Measurements from ENCODE around the gene RSBN1. TPM values are rescaled to one million over a fixed set of nuclear protein-coding genes. Genes with fewer than 3 reads are reported as not detected.
A peak's percentile ranks its signal among the peaks of the same experiment; 100 is the strongest.

The RSBN1 gene
- total and polyA plus RNA-seq, 11 donors = 2.5 to 17.8 (median 9.7) TPM

- ATAC-seq (peak in 1 of 4 donors; percentile 39), DNase-seq (no peak)
- WGBS, 4 donors = 55 to 64% (median 60%) methylated on average over 3 of the region's 3 CpGs
- peaks cover 0 to 49% (median 0%) of the 10 kb centered on the region in 12 donors for H3K4me1 ChIP-seq
- H3K9me3 ChIP-seq = no peaks in the 10 kb centered on the region
- TF ChIP-seq POLR2A (IDR thresholded peaks at IDR 0.05) (no peak), CTCF (IDR thresholded peaks at IDR 0.05) (no peak)
- intact Hi-C loops (cut with DNase I) = no loop called here
- H3K36me3 ChIP-seq = peaks cover 0 to 6% (median 0%) of the 10 kb centered on the region in 9 donors
- H3K27ac ChIP-seq = peak overlapping the region in 1 of 12 donors; percentile 43
- no peaks in the 10 kb centered on the region for H3K27me3 ChIP-seq
- peak overlapping the region in 2 of 12 donors; percentile 2 to 5 for H3K4me3 ChIP-seq
Measured at GRCh38 chr1:113859478-113860175, 47.4 kb upstream of the RSBN1 start.

GRCh38 chr1:113858982-113859381 is 46.7 kb upstream of the RSBN1 start:
- H3K4me1 ChIP-seq = peaks cover 0 to 49% (median 0%) of the 10 kb centered on the region in 12 donors
- H3K36me3 ChIP-seq = peaks cover 0 to 9% (median 0%) of the 10 kb centered on the region in 9 donors
- no peak for TF ChIP-seq POLR2A (IDR thresholded peaks at IDR 0.05)
- no peak for TF ChIP-seq CTCF (IDR thresholded peaks at IDR 0.05)
- ATAC-seq = no peak
- peak overlapping the region in 1 of 12 donors; percentile 43 for H3K27ac ChIP-seq
- no peaks in the 10 kb centered on the region for H3K9me3 ChIP-seq
- no peak for DNase-seq
- H3K4me3 ChIP-seq = no peak overlapping the region
- intact Hi-C loops (cut with DNase I) = no loop called here
- 85 to 93% (median 87%) methylated on average over 1 of the region's 1 CpG for WGBS, 4 donors
- H3K27me3 ChIP-seq = no peaks in the 10 kb centered on the region

DNA sequence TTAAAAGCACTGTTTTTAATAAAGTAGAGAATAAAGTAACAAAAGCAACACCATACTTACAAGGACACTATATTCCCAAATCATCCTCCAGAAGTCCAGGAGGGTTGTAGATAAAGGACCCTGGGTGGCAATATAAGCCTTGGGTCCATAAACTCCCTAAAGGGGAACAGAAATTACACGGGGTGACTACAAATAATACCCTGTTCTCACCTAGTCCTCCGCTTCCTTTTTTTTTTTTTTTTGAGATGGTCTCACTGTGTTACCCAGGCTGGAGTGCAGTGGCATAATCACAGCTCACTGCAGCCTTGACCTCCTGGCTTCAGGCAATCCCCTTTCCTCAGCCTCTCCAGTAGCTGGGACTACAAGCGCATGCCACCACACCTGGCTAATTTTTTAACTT is 46.1 kb upstream of the RSBN1 start:
- Histone ChIP-seq H3K36me3 (peaks cover 0 to 9% (median 0%) of the 10 kb centered on the region in 9 donors), H3K4me1 (peaks cover 0 to 49% (median 0%) of the 10 kb centered on the region in 12 donors), H3K27ac (peak overlapping the region in 1 of 12 donors; percentile 43), H3K9me3 (no peaks in the 10 kb centered on the region), H3K4me3 (no peak overlapping the region), H3K27me3 (no peaks in the 10 kb centered on the region)
- intact Hi-C loops (cut with DNase I) = no loop called here
- 80 to 89% (median 87%) methylated on average over 3 of the region's 3 CpGs for WGBS, 4 donors
- ATAC-seq (no peak), DNase-seq (no peak)
- TF ChIP-seq CTCF (IDR thresholded peaks at IDR 0.05) = no peak
- no peak for TF ChIP-seq POLR2A (IDR thresholded peaks at IDR 0.05)

DNA sequence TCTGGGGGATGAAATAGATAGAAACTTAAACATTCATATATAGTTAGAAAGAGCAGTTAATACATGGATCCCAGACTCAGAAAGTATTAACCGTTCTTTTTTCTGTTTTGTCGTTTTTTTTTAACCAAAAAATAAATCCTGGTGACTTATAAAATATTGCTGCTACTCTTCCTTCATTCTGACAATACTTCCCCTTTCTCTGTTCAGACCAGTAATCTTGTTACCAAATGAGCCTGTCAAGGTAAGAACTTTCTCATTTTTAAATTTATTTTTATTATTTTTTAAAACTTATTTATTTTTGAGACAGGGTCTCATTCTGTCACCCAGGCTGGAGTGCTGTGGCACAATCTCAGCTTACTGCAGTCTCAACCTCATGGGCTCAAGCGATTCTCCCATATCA is 45.5 kb upstream of the RSBN1 start:
- no peaks in the 10 kb centered on the region for H3K27me3 ChIP-seq
- DNase-seq = no peak
- peaks cover 0 to 49% (median 0%) of the 10 kb centered on the region in 12 donors for H3K4me1 ChIP-seq
- no peak overlapping the region for H3K4me3 ChIP-seq
- no peaks in the 10 kb centered on the region for H3K9me3 ChIP-seq
- TF ChIP-seq CTCF (IDR thresholded peaks at IDR 0.05) (no peak), POLR2A (IDR thresholded peaks at IDR 0.05) (no peak)
- H3K27ac ChIP-seq = no peak overlapping the region
- no peak for ATAC-seq
- peaks cover 0 to 9% (median 0%) of the 10 kb centered on the region in 9 donors for H3K36me3 ChIP-seq
- WGBS, 4 donors = 79 to 84% (median 81%) methylated on average over 3 of the region's 3 CpGs
- intact Hi-C loops (cut with DNase I) = no loop called here
